ENCODE data around the gene CAD.

CAD gene

DNA sequence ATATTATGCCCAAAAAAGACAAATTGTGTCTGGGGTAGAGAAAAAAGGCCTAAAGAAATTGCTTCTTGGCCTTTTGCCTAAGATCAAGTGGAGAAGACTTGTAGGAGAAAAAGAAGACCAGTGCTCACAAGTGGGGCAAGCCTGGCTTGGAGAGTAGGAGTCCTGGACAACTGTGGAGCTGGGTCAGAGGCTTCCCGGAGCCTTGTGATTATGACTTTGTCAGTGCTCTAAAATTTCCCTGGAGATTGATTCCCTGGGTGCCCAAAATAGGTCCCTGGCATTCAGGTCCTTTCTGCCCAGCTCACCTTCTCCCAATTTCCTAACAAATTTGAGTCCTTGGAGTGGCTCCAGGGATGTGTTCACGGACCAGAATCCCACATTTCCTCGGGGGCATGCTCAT, 64.3 kb downstream of the CAD start:
- DNase-seq, result no peak

DNA sequence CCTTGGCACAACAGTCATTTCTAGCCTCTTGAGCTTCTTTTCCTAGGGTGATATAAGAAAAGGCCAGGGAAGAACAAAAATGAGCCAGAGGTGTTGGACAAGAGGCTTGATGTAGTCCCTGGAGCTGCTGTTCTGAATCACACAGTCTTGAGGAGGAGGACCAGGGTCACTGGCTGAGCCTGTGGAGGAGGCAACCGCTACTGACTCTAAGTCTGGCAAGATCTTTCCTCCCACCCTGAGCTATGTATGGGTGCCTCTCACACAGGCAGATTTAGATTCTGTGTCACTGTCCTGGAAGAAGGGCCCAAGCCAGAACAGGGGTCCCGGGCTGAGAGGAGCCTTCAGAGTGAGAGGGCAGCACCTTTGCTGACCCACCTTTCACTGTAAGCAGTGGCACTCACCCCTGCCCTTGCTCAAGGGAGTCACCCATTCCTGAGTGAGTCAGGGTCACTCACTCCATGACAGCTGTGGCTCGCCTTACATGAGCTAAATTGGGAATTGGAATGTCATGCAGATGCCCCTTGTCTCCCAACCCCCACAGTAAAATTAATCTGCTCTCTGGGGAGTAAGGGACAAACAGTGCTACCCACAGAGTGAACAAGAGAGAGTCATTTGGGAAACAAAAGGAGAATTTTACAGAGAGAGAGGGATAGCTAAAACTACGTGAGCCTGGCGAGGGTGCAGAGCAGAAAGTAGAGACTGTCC, 64.8 kb downstream of the CAD start, which contains the start of gene TRIM54:
TRIM54 (plus strand) TSS at position 575 of the 705 bp plus-strand sequence. CDS start 303 bp downstream, outside the sequence.
- peak; percentile 51 for DNase-seq

DNA sequence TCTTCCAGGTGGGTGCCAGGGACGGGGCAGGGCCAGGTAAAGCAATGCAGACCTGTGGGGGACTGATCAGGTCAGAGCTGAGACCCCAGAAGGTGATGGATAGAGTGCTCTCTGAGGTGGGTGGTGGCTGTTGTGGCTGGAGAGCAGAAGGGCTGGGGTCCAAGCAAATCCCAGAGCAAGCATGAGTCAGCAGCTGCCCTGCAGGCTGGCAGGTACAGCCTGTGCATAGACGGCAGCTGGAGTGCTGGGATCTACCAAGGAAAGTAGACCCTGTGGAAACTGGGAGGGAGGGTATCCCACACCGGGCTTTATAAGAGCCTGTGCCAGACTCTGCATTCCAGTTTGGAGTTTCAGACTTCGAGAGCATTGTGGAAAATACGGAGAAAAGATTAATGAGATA, 65.7 kb downstream of the CAD start:
- no peak for DNase-seq

DNA sequence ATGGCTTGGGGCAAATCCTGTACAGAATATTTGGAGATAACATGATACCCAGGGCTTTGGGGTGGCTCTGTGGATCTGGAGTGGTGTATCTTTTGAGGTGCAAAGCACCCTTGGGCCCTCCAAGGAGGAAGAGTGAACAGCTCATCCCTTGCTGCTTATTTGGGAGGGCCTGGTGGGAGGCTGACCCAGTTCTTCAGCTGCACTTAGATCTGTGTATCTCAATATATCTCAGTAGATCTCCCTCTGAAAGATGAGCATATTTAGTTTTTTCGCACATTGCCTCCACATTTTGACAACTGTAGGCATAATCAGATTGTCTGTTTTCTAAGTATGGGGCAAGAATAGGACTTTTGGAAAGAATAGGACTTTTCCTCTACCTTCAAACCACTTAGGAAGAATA, 67.8 kb downstream of the CAD start:
- no peak for DNase-seq

DNA sequence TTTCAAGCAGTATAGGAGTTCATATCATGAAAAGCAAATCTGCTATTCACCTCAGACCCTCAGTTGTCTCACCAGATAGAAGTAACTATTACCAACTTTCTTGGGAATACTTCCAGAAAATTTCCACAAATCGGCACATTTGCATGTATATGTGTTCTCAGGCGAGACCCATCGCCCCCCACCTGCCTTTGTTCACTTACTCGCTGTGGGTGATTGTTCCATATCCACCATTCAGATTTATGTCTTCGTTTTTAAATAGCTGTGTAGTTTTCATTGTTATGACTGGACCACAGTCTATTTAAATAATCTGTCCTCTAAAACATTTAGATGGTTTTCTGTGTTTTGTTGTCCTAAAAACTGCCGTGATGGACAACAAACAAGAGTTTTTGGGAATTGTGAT, 68.3 kb downstream of the CAD start:
- DNase-seq, result no peak

DNA sequence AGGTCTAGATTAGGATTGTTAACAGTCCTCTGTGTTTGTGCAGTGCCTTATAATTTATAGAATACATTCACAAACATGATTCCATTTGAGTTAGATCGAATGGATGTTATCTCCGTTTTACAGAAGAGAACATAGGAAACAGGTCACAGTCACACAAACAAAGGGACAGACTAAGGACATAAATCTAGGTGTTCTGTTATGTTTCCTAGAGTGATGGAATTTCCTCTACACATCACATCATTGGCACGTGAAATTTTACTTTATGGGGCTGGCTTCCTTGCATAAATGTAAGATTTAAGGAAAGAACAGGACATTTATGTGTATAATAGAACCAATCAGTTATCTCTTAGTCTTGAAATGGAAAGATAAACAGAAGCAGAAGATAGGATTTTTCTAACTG, 71.4 kb downstream of the CAD start:
- DNase-seq, result no peak

DNA sequence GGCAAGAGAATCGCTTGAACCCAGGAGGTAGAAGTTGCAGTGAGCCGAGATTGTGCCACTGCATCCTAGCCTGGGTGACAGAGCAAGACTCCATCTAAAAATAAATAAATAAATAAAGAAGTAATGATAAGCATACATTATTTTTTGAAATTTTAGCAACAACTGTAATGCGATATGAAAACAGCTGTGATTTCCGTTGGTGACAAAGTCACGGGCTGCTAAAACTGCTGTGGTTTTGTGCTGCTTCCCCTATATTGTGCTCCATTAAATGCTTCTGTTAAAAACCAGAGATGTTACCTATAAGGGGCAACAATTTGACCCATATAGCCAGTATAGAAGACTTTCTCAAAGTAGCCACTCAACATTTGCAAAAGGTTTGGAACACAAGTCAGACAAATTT, 73.4 kb downstream of the CAD start:
- no peak for DNase-seq

DNA sequence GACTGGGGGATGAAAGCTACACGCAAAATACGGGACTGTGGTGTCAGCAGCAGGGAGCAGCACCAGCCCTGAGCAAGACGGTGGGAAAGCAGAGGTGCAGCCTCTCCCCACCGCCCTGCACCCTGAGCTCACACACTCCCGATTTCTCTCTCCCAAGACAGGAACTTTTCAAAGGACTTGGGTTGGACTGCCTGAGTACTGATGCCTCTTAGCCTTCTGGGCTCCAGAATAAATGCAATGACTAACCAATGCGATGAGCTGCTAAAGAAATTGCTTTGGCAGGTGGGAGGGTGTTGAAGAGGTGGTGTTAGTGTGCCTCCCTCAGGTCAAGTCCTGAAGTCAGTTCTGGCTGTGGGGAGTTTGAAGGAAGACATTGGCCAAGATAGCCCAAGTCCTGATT, 74.7 kb downstream of the CAD start:
- DNase-seq, result no peak

Measured in right kidney (tissue), 1 donor.